ENCODE data around the gene IGLL1. TPM values are rescaled to one million over a fixed set of nuclear protein-coding genes. Genes with fewer than 3 reads are reported as not detected.

The IGLL1 gene
- total and polyA plus RNA-seq, 2 experiments from 2014 or later, result not detected

DNA sequence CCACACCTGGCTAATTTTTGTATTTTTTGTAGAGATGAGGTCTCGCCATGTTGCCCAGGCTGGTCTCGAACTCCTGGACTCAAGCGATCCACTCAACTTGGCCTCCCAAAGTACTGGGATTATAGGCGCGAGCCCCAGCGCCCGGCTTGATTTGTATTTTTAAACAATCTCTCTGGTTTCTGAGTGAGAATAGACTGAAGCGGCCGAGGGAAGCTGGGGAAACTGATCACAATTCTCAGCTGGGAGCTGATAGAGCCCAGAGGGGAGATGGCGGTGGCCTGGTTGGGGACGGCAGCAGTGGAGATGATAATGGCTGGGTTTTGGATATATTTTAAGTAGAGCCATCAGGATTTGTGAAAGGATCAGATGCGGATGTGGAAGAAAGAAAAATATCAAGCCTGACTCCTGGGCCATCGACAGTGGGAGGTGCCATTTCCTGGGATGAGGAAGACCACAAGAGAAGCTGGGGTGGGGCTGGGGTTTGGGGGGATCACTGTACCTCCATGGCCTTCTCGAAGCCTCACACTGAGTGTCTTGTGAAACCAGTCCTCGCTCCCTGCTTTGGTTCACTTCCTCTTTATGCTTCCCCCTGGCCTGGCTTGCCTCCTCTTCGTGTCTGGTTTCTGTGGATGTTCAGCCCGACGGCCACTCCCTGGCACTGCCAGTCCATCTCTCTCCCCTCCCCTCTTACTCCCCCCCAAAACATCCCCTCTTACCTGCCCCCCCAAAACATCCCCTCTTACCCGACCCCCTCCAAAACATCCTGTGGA is 51.9 kb downstream of the IGLL1 start:
- H3K79me2 ChIP-seq (ENCODE audit: insufficient read depth), result no peaks in the 10 kb centered on the region
- TF ChIP-seq EZH2 (IDR thresholded peaks at IDR 0.05; ENCODE audit: insufficient read depth, poor library complexity, severe bottlenecking), result no peak
- no peak for TF ChIP-seq EZH2phosphoT487 (IDR thresholded peaks at IDR 0.05; ENCODE audit: insufficient read depth, low read depth)
- H3F3A ChIP-seq (ENCODE audit: insufficient read depth), result no peaks in the 10 kb centered on the region
- no peak overlapping the region for H3K27ac ChIP-seq
- H3K36me3 ChIP-seq (ENCODE audit: low read depth), result no peaks in the 10 kb centered on the region
- DNase-seq, result no peak
- H3K4me1 ChIP-seq (ENCODE audit: insufficient read depth), result no peaks in the 10 kb centered on the region
- H3K9me3 ChIP-seq (ENCODE audit: low read depth), result no peaks in the 10 kb centered on the region
- no peaks in the 10 kb centered on the region; the same call in none of the 2 replicates for H3K27me3 ChIP-seq (replicated peaks; ENCODE audit: insufficient read depth)
- H2AFZ ChIP-seq, result no peak overlapping the region
- no peak overlapping the region for H3K4me3 ChIP-seq
- no peaks in the 10 kb centered on the region for H3K9me2 ChIP-seq (ENCODE audit: insufficient read depth)
- H3K9ac ChIP-seq, result no peak overlapping the region
- 69 to 79% methylated on average over 14 to 19 of the region's 19 CpGs for WGBS, 2 experiments (ENCODE audit: low coverage in 1 of 2, low lambda C conversion rate in 2 of 2, missing lambda C conversion rate in 2 of 2)
- in situ Hi-C loops (cut with MboI), result loop anchor here (25.0 kb wide), 1 partner anchor 341 kb away; the partner anchor contains the start of gene BCR
- no peaks in the 10 kb centered on the region for H4K20me1 ChIP-seq (ENCODE audit: insufficient read depth)
- H3K4me2 ChIP-seq (ENCODE audit: unreplicated experiment), result no peak overlapping the region

DNA sequence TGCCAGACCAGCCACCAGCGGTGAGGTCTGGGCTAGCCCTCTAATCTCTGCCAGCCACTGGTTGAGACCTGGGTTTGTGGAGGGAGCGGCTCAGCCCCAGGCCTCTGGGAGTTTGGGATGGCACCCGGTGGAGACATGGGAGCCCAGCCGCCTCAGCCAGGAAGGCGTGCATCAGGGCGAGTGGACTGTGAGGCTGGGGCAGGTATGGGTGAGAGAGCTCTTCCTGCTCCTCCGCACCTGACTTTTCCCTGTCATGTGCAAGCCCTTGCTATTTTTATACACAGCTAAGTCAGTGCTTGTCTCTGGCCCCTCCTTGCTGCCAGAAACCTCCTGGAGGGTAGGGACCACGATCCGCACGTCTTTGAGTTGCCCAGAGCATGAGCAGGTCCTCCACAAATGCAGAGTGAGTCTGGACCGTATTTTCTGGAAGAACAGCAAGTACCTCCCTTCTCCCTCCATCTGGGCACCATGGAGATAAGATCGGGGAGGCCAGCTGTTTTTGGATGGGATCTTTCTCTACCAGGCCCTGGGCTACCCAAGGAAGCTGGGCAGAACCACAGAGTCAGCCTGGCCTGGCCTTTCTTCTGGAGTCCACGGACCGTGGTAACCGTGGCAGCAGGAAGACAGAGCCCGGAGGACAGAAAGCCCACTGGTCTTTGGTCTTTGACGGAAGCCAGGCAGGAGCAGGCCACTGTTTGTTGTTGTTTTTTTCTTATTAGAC is 53.3 kb downstream of the IGLL1 start:
- WGBS, 2 experiments (ENCODE audit: low coverage in 1 of 2, low lambda C conversion rate in 2 of 2, missing lambda C conversion rate in 2 of 2), result 66 to 71% methylated on average over 15 to 17 of the region's 17 CpGs
- in situ Hi-C loops (cut with MboI), result loop anchor here (25.0 kb wide), 1 partner anchor 339 kb away; the partner anchor contains the start of gene BCR

DNA sequence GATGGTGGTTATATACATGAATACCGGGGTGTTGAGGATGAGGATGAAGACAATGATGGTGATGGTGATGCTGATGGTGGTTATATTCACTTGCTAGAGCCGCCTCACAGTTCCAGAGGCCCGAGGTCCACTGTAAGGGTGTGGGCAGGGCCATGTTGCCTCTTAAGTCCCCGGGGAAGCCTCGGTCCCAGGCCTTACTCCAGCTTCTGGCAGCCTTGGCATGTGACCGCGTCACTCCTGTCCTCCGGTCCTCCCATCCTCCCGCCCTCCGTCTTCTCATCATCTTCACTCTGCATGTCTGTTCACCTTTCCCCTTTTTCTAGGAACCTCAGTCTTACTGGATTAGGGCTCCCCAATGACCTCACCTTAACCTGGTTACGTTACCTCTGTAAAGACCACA is 54.6 kb downstream of the IGLL1 start:
- no peaks in the 10 kb centered on the region for H3K36me3 ChIP-seq (ENCODE audit: low read depth)
- H3K27ac ChIP-seq, result no peak overlapping the region
- no peak overlapping the region for H2AFZ ChIP-seq
- no peaks in the 10 kb centered on the region for H4K20me1 ChIP-seq (ENCODE audit: insufficient read depth)
- no peaks in the 10 kb centered on the region for H3K79me2 ChIP-seq (ENCODE audit: insufficient read depth)
- H3K4me2 ChIP-seq (ENCODE audit: unreplicated experiment), result no peak overlapping the region
- H3K4me1 ChIP-seq (ENCODE audit: insufficient read depth), result peaks cover 15% of the 10 kb centered on the region
- DNase-seq, result no peak
- H3K9ac ChIP-seq, result no peak overlapping the region
- in situ Hi-C loops (cut with MboI), result loop anchor here (25.0 kb wide), 1 partner anchor 338 kb away; the partner anchor contains the start of gene BCR
- H3K27me3 ChIP-seq (replicated peaks; ENCODE audit: insufficient read depth), result no peaks in the 10 kb centered on the region; the same call in 1 of the 2 replicates
- H3K9me3 ChIP-seq (ENCODE audit: low read depth), result no peaks in the 10 kb centered on the region
- 83 to 88% methylated on average over 9 to 11 of the region's 11 CpGs for WGBS, 2 experiments (ENCODE audit: low coverage in 1 of 2, low lambda C conversion rate in 2 of 2, missing lambda C conversion rate in 2 of 2)
- no peaks in the 10 kb centered on the region for H3K9me2 ChIP-seq (ENCODE audit: insufficient read depth)
- H3K4me3 ChIP-seq, result no peak overlapping the region
- no peak for TF ChIP-seq EZH2 (IDR thresholded peaks at IDR 0.05; ENCODE audit: insufficient read depth, poor library complexity, severe bottlenecking)
- TF ChIP-seq EZH2phosphoT487 (IDR thresholded peaks at IDR 0.05; ENCODE audit: insufficient read depth, low read depth), result no peak
- no peaks in the 10 kb centered on the region for H3F3A ChIP-seq (ENCODE audit: insufficient read depth)

More for the DNA sequence above, 53.3 kb downstream of the IGLL1 start:
- Histone ChIP-seq H4K20me1 (ENCODE audit: insufficient read depth) (no peaks in the 10 kb centered on the region), H3K27me3 (replicated peaks; ENCODE audit: insufficient read depth) (no peaks in the 10 kb centered on the region; the same call in 1 of the 2 replicates), H3F3A (ENCODE audit: insufficient read depth) (no peaks in the 10 kb centered on the region), H3K9ac (no peak overlapping the region), H3K36me3 (ENCODE audit: low read depth) (no peaks in the 10 kb centered on the region), H3K79me2 (ENCODE audit: insufficient read depth) (no peaks in the 10 kb centered on the region), H3K4me3 (no peak overlapping the region), H3K9me3 (ENCODE audit: low read depth) (no peaks in the 10 kb centered on the region), H3K9me2 (ENCODE audit: insufficient read depth) (no peaks in the 10 kb centered on the region), H3K4me1 (ENCODE audit: insufficient read depth) (0 out of 2 replicates have a peak, but pooled peaks cover 6% of the 10 kb centered on the region), H2AFZ (no peak overlapping the region), H3K27ac (no peak overlapping the region), H3K4me2 (ENCODE audit: unreplicated experiment) (no peak overlapping the region)
- no peak for TF ChIP-seq EZH2 (IDR thresholded peaks at IDR 0.05; ENCODE audit: insufficient read depth, poor library complexity, severe bottlenecking)
- TF ChIP-seq EZH2phosphoT487 (IDR thresholded peaks at IDR 0.05; ENCODE audit: insufficient read depth, low read depth), result no peak
- no peak for DNase-seq

DNA sequence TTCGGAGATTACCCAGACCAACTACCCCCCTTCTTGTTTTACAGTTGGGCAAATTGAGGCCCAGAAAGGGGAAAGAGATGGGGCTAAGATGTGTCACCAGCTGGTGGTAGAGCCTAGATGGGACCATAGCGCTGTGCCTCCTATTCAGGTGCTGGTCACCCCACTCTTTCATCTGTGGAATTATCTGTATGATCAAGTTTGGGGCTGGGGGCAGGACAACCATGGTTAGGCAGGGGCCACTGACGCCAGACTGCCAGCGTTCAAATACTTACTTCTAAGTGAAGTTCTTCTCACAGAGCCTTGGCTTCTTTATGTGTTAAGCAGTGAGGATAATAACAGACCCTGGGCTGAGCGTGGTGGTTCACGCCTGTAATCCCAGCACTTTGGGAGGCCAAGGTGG is 55.9 kb downstream of the IGLL1 start:
- no peaks in the 10 kb centered on the region for H3K27me3 ChIP-seq (replicated peaks; ENCODE audit: insufficient read depth)
- in situ Hi-C loops (cut with MboI), result no loop called here
- H3K9me2 ChIP-seq (ENCODE audit: insufficient read depth), result no peaks in the 10 kb centered on the region
- no peaks in the 10 kb centered on the region for H3F3A ChIP-seq (ENCODE audit: insufficient read depth)
- H3K4me2 ChIP-seq (ENCODE audit: unreplicated experiment), result no peak overlapping the region
- no peaks in the 10 kb centered on the region for H4K20me1 ChIP-seq (ENCODE audit: insufficient read depth)
- H3K79me2 ChIP-seq (ENCODE audit: insufficient read depth), result no peaks in the 10 kb centered on the region
- H3K4me3 ChIP-seq, result no peak overlapping the region
- DNase-seq, result no peak
- no peaks in the 10 kb centered on the region for H3K9me3 ChIP-seq (ENCODE audit: low read depth)
- 95% methylated on average over 6 of the region's 6 CpGs for whole genome bisulfite sequencing, 2 experiments (ENCODE audit: low coverage in 1 of 2, low lambda C conversion rate in 2 of 2, missing lambda C conversion rate in 2 of 2)
- TF ChIP-seq EZH2 (IDR thresholded peaks at IDR 0.05; ENCODE audit: insufficient read depth, poor library complexity, severe bottlenecking), result no peak
- no peak for TF ChIP-seq EZH2phosphoT487 (IDR thresholded peaks at IDR 0.05; ENCODE audit: insufficient read depth, low read depth)
- peaks cover 15% of the 10 kb centered on the region for H3K4me1 ChIP-seq (ENCODE audit: insufficient read depth)
- no peak overlapping the region for H2AFZ ChIP-seq
- no peaks in the 10 kb centered on the region for H3K36me3 ChIP-seq (ENCODE audit: low read depth)
- no peak overlapping the region for H3K27ac ChIP-seq
- no peak overlapping the region for H3K9ac ChIP-seq

Data from GM23248 (cell line).